HepG2 (cell line): ENCODE data around the gene P2RX7. TPM values are rescaled to one million over a fixed set of nuclear protein-coding genes. Genes with fewer than 3 reads are reported as not detected.

Experiments
- BATF2 ChIP-seq: sonication (generic); formaldehyde crosslinking; IDR thresholded peaks from 2 replicates; pipeline ENCODE4 v1.8.0; 2022; ENCODE audit warnings: mild to moderate bottlenecking, missing genetic modification reagents, moderate library complexity
- CBFB ChIP-seq: sonication (generic); formaldehyde crosslinking; IDR thresholded peaks from 2 replicates; pipeline ENCODE4 v1.4.0; 2020; ENCODE audit warnings: missing genetic modification reagents
- CC2D1A ChIP-seq: sonication (generic); formaldehyde crosslinking; IDR thresholded peaks from 2 replicates; pipeline ENCODE4 v1.8.1; 2023; ENCODE audit warnings: mild to moderate bottlenecking, missing genetic modification reagents
- ERF ChIP-seq: IDR thresholded peaks from 2 replicates; pipeline ENCODE4 v1.6.1; 2018; ENCODE audit warnings: missing biosample characterization, missing genetic modification reagents
- FOXP1 ChIP-seq, 2 experiments: fragments of 450-650 bp in 1 of 2; IDR thresholded peaks; 2 replicates each; pipeline ENCODE4 v1.6.1; 2017 to 2018; ENCODE audit warnings: antibody characterized with exemption in 1 of 2
- HOXA3 ChIP-seq: sonication (generic); formaldehyde crosslinking; IDR thresholded peaks from 2 replicates; pipeline ENCODE4 v1.5.0; 2020; ENCODE audit warnings: missing genetic modification reagents
- KAT7 ChIP-seq: IDR thresholded peaks from 2 replicates; pipeline ENCODE4 v1.6.1; 2018; ENCODE audit warnings: borderline replicate concordance, missing compliant biosample characterization
- KDM2A ChIP-seq: sonication (generic); formaldehyde crosslinking; IDR thresholded peaks from 2 replicates; pipeline ENCODE4 v1.4.0; 2020; ENCODE audit warnings: low read depth, missing genetic modification reagents, borderline replicate concordance
- KLF11 ChIP-seq: IDR thresholded peaks from 2 replicates; pipeline ENCODE4 v1.6.1; 2016; ENCODE audit warnings: missing compliant biosample characterization
- MAFF ChIP-seq: IDR thresholded peaks from 2 replicates; pipeline ENCODE4 v1.6.1; 2011; ENCODE audit warnings: low read depth, low read length, improper control_type of control experiment
- MAFK ChIP-seq, 2 experiments: IDR thresholded peaks in 1 of 2; conservative IDR thresholded peaks in 1 of 2; 2 replicates each; pipeline ENCODE4 v1.6.1; 2011; ENCODE audit warnings: improper control_type of control experiment in 2 of 2, low read length in 2 of 2
- MLLT10 ChIP-seq: sonication (generic); formaldehyde crosslinking; IDR thresholded peaks from 2 replicates; pipeline ENCODE4 v1.4.0; 2020; ENCODE audit warnings: missing genetic modification reagents
- PAF1 ChIP-seq: IDR thresholded peaks from 2 replicates; pipeline ENCODE4 v1.6.1; 2016; ENCODE audit warnings: missing genetic modification reagents, missing compliant biosample characterization
- PHF5A ChIP-seq: IDR thresholded peaks from one replicate; pipeline ENCODE4 v1.6.1; 2018; ENCODE audit warnings: low read depth, missing genetic modification reagents; ENCODE audit not compliant: unreplicated experiment
- POLR2AphosphoS2 ChIP-seq: IDR thresholded peaks from 2 replicates; pipeline ENCODE4 v1.6.1; 2011; ENCODE audit warnings: low read depth, low read length, improper control_type of control experiment
- RAD51 ChIP-seq: fragments of 450-650 bp; IDR thresholded peaks from 2 replicates; pipeline ENCODE4 v1.6.1; 2016; ENCODE audit warnings: borderline replicate concordance
- RBAK ChIP-seq: sonication (generic); formaldehyde crosslinking; IDR thresholded peaks from 2 replicates; pipeline ENCODE4 v1.5.1; 2020; ENCODE audit warnings: mild to moderate bottlenecking, missing genetic modification reagents
- RXRB ChIP-seq: IDR thresholded peaks from 2 replicates; pipeline ENCODE4 v1.6.1; 2016; ENCODE audit warnings: borderline replicate concordance, missing genetic modification reagents, missing compliant biosample characterization
- SAP130 ChIP-seq: IDR thresholded peaks from 2 replicates; pipeline ENCODE4 v1.6.1; 2016; ENCODE audit warnings: low read depth
- ZFY ChIP-seq: sonication (generic); formaldehyde crosslinking; IDR thresholded peaks from 2 replicates; pipeline ENCODE4 v1.4.0; 2020; ENCODE audit warnings: missing genetic modification reagents
- ZKSCAN5 ChIP-seq: sonication (generic); formaldehyde crosslinking; IDR thresholded peaks from 2 replicates; pipeline ENCODE4 v1.5.1; 2020; ENCODE audit warnings: mild to moderate bottlenecking, missing genetic modification reagents
- ZNF124 ChIP-seq: sonication (generic); formaldehyde crosslinking; IDR thresholded peaks from 2 replicates; pipeline ENCODE4 v1.4.0; 2020; ENCODE audit warnings: missing genetic modification reagents
- ZNF558 ChIP-seq: sonication (generic); formaldehyde crosslinking; IDR thresholded peaks from 2 replicates; pipeline ENCODE4 v1.9.0; 2022; ENCODE audit warnings: mild to moderate bottlenecking, missing genetic modification reagents, borderline replicate concordance
- ZNF616 ChIP-seq: sonication (generic); formaldehyde crosslinking; IDR thresholded peaks from 2 replicates; pipeline ENCODE4 v1.5.0; 2020; ENCODE audit warnings: low read depth, mild to moderate bottlenecking, missing genetic modification reagents
- ZNF644 ChIP-seq: IDR thresholded peaks from 2 replicates; pipeline ENCODE4 v1.6.1; 2016; ENCODE audit warnings: low read depth
- ZNF788 ChIP-seq: sonication (generic); formaldehyde crosslinking; IDR thresholded peaks from 2 replicates; pipeline ENCODE4 v1.5.0; 2020; ENCODE audit warnings: mild to moderate bottlenecking, missing genetic modification reagents, borderline replicate concordance
- ZSCAN31 ChIP-seq: sonication (generic); formaldehyde crosslinking; IDR thresholded peaks from 2 replicates; pipeline ENCODE4 v1.5.0; 2020; ENCODE audit warnings: low read depth, mild to moderate bottlenecking, missing genetic modification reagents
- polyA plus RNA-seq, 8 experiments: library from polyadenylated mRNA; depleted of rRNA in 3 of 8; stranded (reverse) in 7 of 8; unstranded in 1 of 8; fragments of >200 nt; fragmentation: Illumina TruSeq in 4 of 8; extraction: Trizol in 4 of 8; gene quantifications; 2 replicates each; pipeline versions ENCODE4 v1.2.1 to v1.2.3, GENCODE V29; 2011 to 2016; ENCODE audit warnings: low read depth in 4 of 8, missing spikeins in 1 of 8, mixed read lengths in 1 of 8; ENCODE audit not compliant: insufficient read depth in 1 of 8
- total RNA-seq, 5 experiments: library from RNA; depleted of rRNA; stranded (reverse); fragments of >200 nt; fragmentation: Illumina TruSeq; extraction: Trizol; gene quantifications; 2 replicates each; pipeline ENCODE4 v1.2.3, GENCODE V29; 2016; ENCODE audit warnings: low read depth in 1 of 5
- TF ChIP-seq, protein P1 (sequence below): sonication (generic); formaldehyde crosslinking; IDR thresholded peaks from 2 replicates; pipeline ENCODE4 v1.4.0; 2020; ENCODE audit warnings: low read depth, mild to moderate bottlenecking, missing genetic modification reagents
- TF ChIP-seq, protein P2 (sequence below): sonication (generic); formaldehyde crosslinking; IDR thresholded peaks from 2 replicates; pipeline ENCODE4 v1.9.0; 2021; ENCODE audit warnings: missing genetic modification reagents, borderline replicate concordance

P2RX7 gene
- total and polyA plus RNA-seq, 2 of the 13 experiments (the other 11 are each of a cell fraction or from before 2014, with no cell fraction given), result 0.13 to 0.73 TPM

DNA sequence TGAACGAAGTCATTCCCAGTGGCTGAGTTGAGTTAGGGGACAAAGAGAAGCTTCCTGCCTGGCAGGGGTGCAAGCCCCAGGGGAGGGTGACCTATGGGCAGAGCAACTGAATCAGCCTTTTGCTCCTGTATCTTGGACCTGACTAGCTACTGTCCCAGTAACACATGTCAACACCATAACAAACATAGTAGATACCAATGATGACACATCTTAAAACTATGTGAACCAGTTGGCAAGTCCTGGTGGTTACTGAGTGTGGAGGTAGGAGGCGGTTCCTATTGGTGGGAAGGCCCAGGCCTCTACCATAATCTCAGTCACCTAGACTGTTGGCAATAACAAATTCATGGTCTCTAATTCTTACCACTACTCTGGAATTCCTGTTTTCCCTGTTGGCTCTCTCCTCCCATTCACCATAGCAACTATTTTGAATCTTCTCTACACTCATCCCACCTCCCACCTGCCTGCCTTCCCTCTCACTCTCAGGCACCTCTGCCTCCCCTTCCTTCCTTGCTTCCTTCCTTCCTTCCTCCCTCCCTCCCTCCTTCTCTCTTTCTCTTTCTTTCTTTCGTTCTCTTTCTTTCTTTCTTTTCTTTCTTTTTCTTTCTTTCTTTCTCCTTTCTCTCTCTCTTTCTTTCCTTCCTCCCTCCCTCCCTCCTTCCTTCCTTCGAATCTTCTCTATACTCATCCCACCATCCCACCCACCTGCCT is 8.1 kb upstream of the P2RX7 start (continued):
- TF ChIP-seq, protein P1, sequence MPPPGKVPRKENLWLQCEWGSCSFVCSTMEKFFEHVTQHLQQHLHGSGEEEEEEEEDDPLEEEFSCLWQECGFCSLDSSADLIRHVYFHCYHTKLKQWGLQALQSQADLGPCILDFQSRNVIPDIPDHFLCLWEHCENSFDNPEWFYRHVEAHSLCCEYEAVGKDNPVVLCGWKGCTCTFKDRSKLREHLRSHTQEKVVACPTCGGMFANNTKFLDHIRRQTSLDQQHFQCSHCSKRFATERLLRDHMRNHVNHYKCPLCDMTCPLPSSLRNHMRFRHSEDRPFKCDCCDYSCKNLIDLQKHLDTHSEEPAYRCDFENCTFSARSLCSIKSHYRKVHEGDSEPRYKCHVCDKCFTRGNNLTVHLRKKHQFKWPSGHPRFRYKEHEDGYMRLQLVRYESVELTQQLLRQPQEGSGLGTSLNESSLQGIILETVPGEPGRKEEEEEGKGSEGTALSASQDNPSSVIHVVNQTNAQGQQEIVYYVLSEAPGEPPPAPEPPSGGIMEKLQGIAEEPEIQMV (CRISPR knock-in tag), result no peak
- TF ChIP-seq KAT7 (CRISPR knock-in tag) (no peak), PAF1 (CRISPR knock-in tag) (no peak), SAP130 (peak; percentile 65), CBFB (no peak), RBAK (no peak), RAD51 (no peak), ZSCAN31 (CRISPR knock-in tag) (no peak), ZNF644 (peak; percentile 85), ZNF558 (no peak), ZNF616 (CRISPR knock-in tag) (no peak), FOXP1 (IDR thresholded peaks at IDR 0.05) (0 out of 2 replicates have a peak, but pooled peaks have one; percentile 17), FOXP1 (CRISPR knock-in tag; IDR thresholded peaks at IDR 0.05) (peak; percentile 57), ZKSCAN5 (CRISPR knock-in tag) (no peak), ZFY (CRISPR knock-in tag) (no peak), PHF5A (CRISPR knock-in tag) (no peak), MLLT10 (CRISPR knock-in tag) (no peak), MAFF (0 out of 2 replicates have a peak, but pooled peaks have one; percentile 22), ERF (CRISPR knock-in tag) (0 out of 2 replicates have a peak, but pooled peaks have one; percentile 15), MAFK (conservative IDR thresholded peaks at IDR 0.05 in 1 of 2, IDR thresholded peaks at IDR 0.05 in 1 of 2; ENCODE audit: low read length in 2 of 2) (peak; percentile 17 to 26; a peak in 1 of 4 replicates), BATF2 (CRISPR knock-in tag) (no peak), ZNF124 (CRISPR knock-in tag) (no peak), ZNF788 (no peak), HOXA3 (CRISPR knock-in tag) (no peak), KDM2A (CRISPR knock-in tag) (no peak), CC2D1A (no peak), RXRB (CRISPR knock-in tag) (peak; percentile 19; the same call in 1 of the 2 replicates), POLR2AphosphoS2 (no peak), KLF11 (CRISPR knock-in tag) (no peak)
- TF ChIP-seq, protein P2, sequence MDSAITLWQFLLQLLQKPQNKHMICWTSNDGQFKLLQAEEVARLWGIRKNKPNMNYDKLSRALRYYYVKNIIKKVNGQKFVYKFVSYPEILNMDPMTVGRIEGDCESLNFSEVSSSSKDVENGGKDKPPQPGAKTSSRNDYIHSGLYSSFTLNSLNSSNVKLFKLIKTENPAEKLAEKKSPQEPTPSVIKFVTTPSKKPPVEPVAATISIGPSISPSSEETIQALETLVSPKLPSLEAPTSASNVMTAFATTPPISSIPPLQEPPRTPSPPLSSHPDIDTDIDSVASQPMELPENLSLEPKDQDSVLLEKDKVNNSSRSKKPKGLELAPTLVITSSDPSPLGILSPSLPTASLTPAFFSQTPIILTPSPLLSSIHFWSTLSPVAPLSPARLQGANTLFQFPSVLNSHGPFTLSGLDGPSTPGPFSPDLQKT (CRISPR knock-in tag), result no peak
